K562 (cell line): ENCODE measurements around the gene MYCBP.

ENCODE experiments used
- EP300 ChIP-seq: IDR thresholded peaks from 2 replicates; pipeline ENCODE4 v1.6.1; 2012; ENCODE audit warnings: low read length, improper control_type of control experiment
- JUND ChIP-seq, 2 experiments: IDR thresholded peaks; 2 replicates in 1 of 2; 3 replicates in 1 of 2; pipeline ENCODE4 v1.6.1; 2011; ENCODE audit warnings: borderline replicate concordance in 2 of 2, low read depth in 2 of 2, low read length in 2 of 2, improper control_type of control experiment in 1 of 2, missing biosample characterization in 1 of 2, missing genetic modification characterization in 1 of 2, missing genetic modification reagents in 1 of 2
- POLR2AphosphoS5 ChIP-seq: IDR thresholded peaks from 2 replicates; pipeline ENCODE4 v1.6.1; 2011; ENCODE audit warnings: mild to moderate bottlenecking, low read depth, low read length, moderate library complexity; ENCODE audit not compliant: control insufficient read depth, insufficient read depth

DNA sequence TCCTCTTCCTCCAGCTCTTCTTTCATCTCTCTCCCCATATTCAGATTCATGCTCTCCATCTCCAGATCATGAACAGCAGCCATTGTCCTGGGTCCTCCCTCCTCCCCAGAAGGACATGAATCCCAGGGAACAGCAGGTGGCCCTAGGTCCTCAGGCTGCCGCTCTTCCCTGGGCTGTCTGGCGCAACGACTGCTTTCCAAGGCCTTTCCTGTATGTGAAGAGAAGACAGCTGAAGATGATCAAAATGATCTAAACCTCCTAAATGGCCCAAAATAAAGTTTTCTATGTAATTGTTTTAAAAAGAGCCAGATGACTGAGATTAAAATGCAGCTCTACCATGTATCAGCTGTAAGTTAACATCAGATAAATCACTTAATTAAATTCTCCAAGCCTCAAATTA lies 46.0 kb upstream of the MYCBP start:
- TF ChIP-seq JUND (IDR thresholded peaks at IDR 0.05; ENCODE audit: borderline replicate concordance, low read depth, low read length), result no peak
- no peak for TF ChIP-seq JUND (tag; IDR thresholded peaks at IDR 0.05; ENCODE audit: borderline replicate concordance, low read depth, low read length)
- TF ChIP-seq POLR2AphosphoS5, result no peak
- TF ChIP-seq EP300, result no peak
